H9 (cell line): ENCODE data around the gene RPS14. TPM values are rescaled to one million over a fixed set of nuclear protein-coding genes. Genes with fewer than 3 reads are reported as not detected.

Experiments used
- DNase-seq: peaks from one replicate; pipeline ENCODE4 v3.0.0-alpha.2; 2017
- H2AFZ ChIP-seq: one replicate; pipeline ENCODE4 v1.6.1; 2013; ENCODE audit warnings: mild to moderate bottlenecking, low read length, control low read depth, moderate library complexity
- H2AK5ac ChIP-seq: 2 replicates; pipeline ENCODE4 v1.6.1; 2013; ENCODE audit warnings: low read length, control low read depth, mixed read lengths; ENCODE audit not compliant: insufficient read length
- H2BK120ac ChIP-seq: one replicate; pipeline ENCODE4 v1.6.1; 2013; ENCODE audit warnings: low read depth, mild to moderate bottlenecking, low read length, control low read depth, inconsistent platforms; ENCODE audit not compliant: poor library complexity, severe bottlenecking
- H2BK12ac ChIP-seq: 2 replicates; pipeline ENCODE4 v1.6.1; 2013; ENCODE audit warnings: low read length, control low read depth, mixed read lengths, low read depth; ENCODE audit not compliant: insufficient read length
- H2BK15ac ChIP-seq: 2 replicates; pipeline ENCODE4 v1.6.1; 2013; ENCODE audit warnings: low read depth, low read length, control low read depth
- H2BK20ac ChIP-seq: one replicate; pipeline ENCODE4 v1.6.1; 2013; ENCODE audit warnings: low read depth, mild to moderate bottlenecking, low read length, control low read depth, inconsistent platforms; ENCODE audit not compliant: poor library complexity, severe bottlenecking
- H2BK5ac ChIP-seq: 2 replicates; pipeline ENCODE4 v1.6.1; 2013; ENCODE audit warnings: low read length, control low read depth, mixed read lengths; ENCODE audit not compliant: insufficient read length
- H3K14ac ChIP-seq: 2 replicates; pipeline ENCODE4 v1.6.1; 2013; ENCODE audit warnings: low read length, control low read depth; ENCODE audit not compliant: insufficient read depth
- H3K18ac ChIP-seq: 2 replicates; pipeline ENCODE4 v1.6.1; 2013; ENCODE audit warnings: low read depth, mild to moderate bottlenecking, mixed read lengths, low read length, control low read depth; ENCODE audit not compliant: insufficient read length
- H3K23ac ChIP-seq: 2 replicates; pipeline ENCODE4 v1.6.1; 2013; ENCODE audit warnings: low read length, control low read depth, mixed read lengths, low read depth; ENCODE audit not compliant: insufficient read length
- H3K23me2 ChIP-seq: 2 replicates; pipeline ENCODE4 v1.6.1; 2013; ENCODE audit warnings: low read depth, mild to moderate bottlenecking, mixed read lengths, low read length, control low read depth; ENCODE audit not compliant: insufficient read length, poor library complexity, severe bottlenecking
- H3K27ac ChIP-seq: 2 replicates; pipeline ENCODE4 v1.5.1; 2013; ENCODE audit warnings: low read length, control low read depth, mixed read lengths, low read depth; ENCODE audit not compliant: insufficient read length
- H3K27me3 ChIP-seq: 2 replicates; pipeline ENCODE4 v1.6.1; 2013; ENCODE audit warnings: low read length, control low read depth, inconsistent platforms; ENCODE audit not compliant: insufficient read depth
- H3K4ac ChIP-seq: 2 replicates; pipeline ENCODE4 v1.6.1; 2013; ENCODE audit warnings: low read depth, mild to moderate bottlenecking, control low read depth, inconsistent platforms, low read length, moderate library complexity
- H3K4me1 ChIP-seq: 2 replicates; pipeline ENCODE4 v1.6.1; 2013; ENCODE audit warnings: low read length, control low read depth, inconsistent platforms; ENCODE audit not compliant: insufficient read depth
- H3K4me2 ChIP-seq: 2 replicates; pipeline ENCODE4 v1.6.1; 2013; ENCODE audit warnings: low read length, control low read depth, mixed read lengths; ENCODE audit not compliant: insufficient read length, insufficient read depth
- H3K56ac ChIP-seq: 2 replicates; pipeline ENCODE4 v1.6.1; 2013; ENCODE audit warnings: low read depth, mild to moderate bottlenecking, mixed read lengths, low read length, control low read depth; ENCODE audit not compliant: insufficient read length
- H3K79me1 ChIP-seq: 2 replicates; pipeline ENCODE4 v1.6.1; 2013; ENCODE audit warnings: low read depth, mild to moderate bottlenecking, moderate library complexity, low read length, control low read depth, inconsistent platforms; ENCODE audit not compliant: insufficient read depth, poor library complexity, severe bottlenecking
- H3K79me2 ChIP-seq: 2 replicates; pipeline ENCODE4 v1.6.1; 2013; ENCODE audit warnings: low read length, control low read depth, inconsistent platforms; ENCODE audit not compliant: insufficient read depth
- H3K9ac ChIP-seq: 2 replicates; pipeline ENCODE4 v1.6.1; 2013; ENCODE audit warnings: low read length, control low read depth, mixed read lengths; ENCODE audit not compliant: insufficient read length; ENCODE audit errors: extremely low read depth
- H3K9me3 ChIP-seq: one replicate; pipeline ENCODE4 v1.6.1; 2013; ENCODE audit warnings: low read depth, low read length, inconsistent platforms; ENCODE audit not compliant: control insufficient read depth
- H3T11ph ChIP-seq: one replicate; pipeline ENCODE4 v1.6.1; 2013; ENCODE audit warnings: mild to moderate bottlenecking, low read length, control low read depth, inconsistent platforms
- H4K20me1 ChIP-seq: one replicate; pipeline ENCODE4 v1.6.1; 2013; ENCODE audit not compliant: control insufficient read depth, insufficient read length, insufficient read depth
- H4K5ac ChIP-seq: 2 replicates; pipeline ENCODE4 v1.6.1; 2013; ENCODE audit warnings: low read depth, mild to moderate bottlenecking, mixed read lengths, low read length, control low read depth; ENCODE audit not compliant: insufficient read length
- H4K8ac ChIP-seq: replicated peaks from 2 replicates; pipeline ENCODE4 v1.6.1; 2013; ENCODE audit warnings: low read length, control low read depth, mixed read lengths, low read depth; ENCODE audit not compliant: insufficient read length
- H4K91ac ChIP-seq: 2 replicates; pipeline ENCODE4 v1.6.1; 2013; ENCODE audit warnings: low read depth, mild to moderate bottlenecking, moderate library complexity, mixed read lengths, low read length, control low read depth; ENCODE audit not compliant: insufficient read length
- H3K27ac Mint-ChIP-seq, 3 experiments: 2 replicates in 2 of 3; 3 replicates in 1 of 3; pipeline ENCODE4 v1.8.0; 2020 to 2021; ENCODE audit warnings: mixed read lengths in 3 of 3, mild to moderate bottlenecking in 1 of 3, moderate library complexity in 1 of 3
- H3K27me3 Mint-ChIP-seq: 2 replicates; pipeline ENCODE4 v1.8.0; 2021; ENCODE audit warnings: low read depth, mild to moderate bottlenecking, moderate library complexity, mixed read lengths
- H3K36me3 Mint-ChIP-seq, 3 experiments: 2 replicates in 2 of 3; 3 replicates in 1 of 3; pipeline ENCODE4 v1.8.0; 2020 to 2021; ENCODE audit warnings: low read depth in 3 of 3, mixed read lengths in 3 of 3; ENCODE audit not compliant: insufficient read depth in 1 of 3
- H3K4me1 Mint-ChIP-seq, 2 experiments: 2 replicates each; pipeline ENCODE4 v1.8.0; 2020; ENCODE audit warnings: mixed read lengths in 2 of 2
- H3K4me3 Mint-ChIP-seq, 2 experiments: 2 replicates in 1 of 2; 3 replicates in 1 of 2; pipeline ENCODE4 v1.8.0; 2020 to 2021; ENCODE audit warnings: mild to moderate bottlenecking in 2 of 2, mixed read lengths in 2 of 2, moderate library complexity in 1 of 2
- H3K9me3 Mint-ChIP-seq, 2 experiments: 2 replicates in 1 of 2; 3 replicates in 1 of 2; pipeline ENCODE4 v1.8.0; 2020; ENCODE audit warnings: mild to moderate bottlenecking in 2 of 2, mixed read lengths in 2 of 2, moderate library complexity in 1 of 2
- WGBS: extraction: QIAGEN DNeasy Blood & Tissue Kit; methylation state at CpG from one replicate; pipeline ENCODE4 v1.1.7; 2013; ENCODE audit warnings: missing lambda C conversion rate, low lambda C conversion rate, mixed read lengths; ENCODE audit not compliant: insufficient read length; ENCODE audit errors: extremely low coverage; 5-methylcytosine and 5-hydroxymethylcytosine counted together
- total RNA-seq: library from RNA; stranded (reverse); gene quantifications from 2 replicates; pipeline ENCODE4 v1.2.1, GENCODE V29; 2021
- TF ChIP-seq, protein P1 (sequence below): fragments of 200-600 bp; sonication (generic); conservative IDR thresholded peaks from 3 replicates; pipeline ENCODE4 v1.8.0; 2021; ENCODE audit warnings: antibody characterized with exemption, mild to moderate bottlenecking

RPS14 gene
- total RNA-seq, 1 experiment from 2014 or later: 2,533 TPM

DNA sequence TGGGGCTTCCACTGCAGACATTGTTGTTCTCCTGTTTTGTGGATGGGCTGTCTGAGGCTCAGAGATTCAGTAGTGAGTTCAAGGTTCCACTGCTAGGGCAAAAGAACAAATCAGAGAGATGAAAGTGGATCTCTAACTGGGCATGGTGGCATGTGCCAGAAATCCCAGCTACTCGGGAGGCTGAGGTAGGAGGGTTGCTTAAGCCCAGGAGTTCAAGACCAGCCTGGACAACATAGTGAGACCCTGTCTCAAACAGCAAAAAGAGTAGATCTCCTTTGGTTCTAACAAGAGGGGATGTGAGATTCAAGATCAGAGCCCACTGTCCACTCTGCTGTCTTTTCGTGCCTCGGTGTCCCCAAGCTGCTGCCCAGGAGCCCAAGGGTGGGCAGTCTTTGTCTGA, 46.6 kb upstream of the RPS14 start:
- H4K91ac ChIP-seq: no peak overlapping the region
- no peak overlapping the region for H3K18ac ChIP-seq
- H3K4me3 Mint-ChIP-seq: no peak overlapping the region

More for the DNA sequence above, 46.6 kb upstream of the RPS14 start:
- no peak overlapping the region for H3K4ac ChIP-seq
- no peak overlapping the region for H2BK12ac ChIP-seq
- peaks cover 14% of the 10 kb centered on the region for H3K4me1 ChIP-seq
- H2AK5ac ChIP-seq: no peak overlapping the region
- H2BK20ac ChIP-seq: no peak overlapping the region
- TF ChIP-seq, protein P1, sequence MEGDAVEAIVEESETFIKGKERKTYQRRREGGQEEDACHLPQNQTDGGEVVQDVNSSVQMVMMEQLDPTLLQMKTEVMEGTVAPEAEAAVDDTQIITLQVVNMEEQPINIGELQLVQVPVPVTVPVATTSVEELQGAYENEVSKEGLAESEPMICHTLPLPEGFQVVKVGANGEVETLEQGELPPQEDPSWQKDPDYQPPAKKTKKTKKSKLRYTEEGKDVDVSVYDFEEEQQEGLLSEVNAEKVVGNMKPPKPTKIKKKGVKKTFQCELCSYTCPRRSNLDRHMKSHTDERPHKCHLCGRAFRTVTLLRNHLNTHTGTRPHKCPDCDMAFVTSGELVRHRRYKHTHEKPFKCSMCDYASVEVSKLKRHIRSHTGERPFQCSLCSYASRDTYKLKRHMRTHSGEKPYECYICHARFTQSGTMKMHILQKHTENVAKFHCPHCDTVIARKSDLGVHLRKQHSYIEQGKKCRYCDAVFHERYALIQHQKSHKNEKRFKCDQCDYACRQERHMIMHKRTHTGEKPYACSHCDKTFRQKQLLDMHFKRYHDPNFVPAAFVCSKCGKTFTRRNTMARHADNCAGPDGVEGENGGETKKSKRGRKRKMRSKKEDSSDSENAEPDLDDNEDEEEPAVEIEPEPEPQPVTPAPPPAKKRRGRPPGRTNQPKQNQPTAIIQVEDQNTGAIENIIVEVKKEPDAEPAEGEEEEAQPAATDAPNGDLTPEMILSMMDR: no peak
- H3K79me1 ChIP-seq: peaks cover 15% of the 10 kb centered on the region
- H3K14ac ChIP-seq: no peak overlapping the region
- H3K27me3 ChIP-seq: no peaks in the 10 kb centered on the region
- H2BK15ac ChIP-seq: no peak overlapping the region
- Mint-ChIP-seq H3K36me3 (peaks cover 2 to 13% (median 11%) of the 10 kb centered on the region in 3 experiments; a peak in 5 of 7 replicates), H3K27me3 (no peaks in the 10 kb centered on the region), H3K9me3 (no peaks in the 10 kb centered on the region), H3K27ac (peak overlapping the region in 1 of 3 experiments; percentile 81; a peak in 1 of 7 replicates), H3K4me1 (peaks cover 53 to 60% of the 10 kb centered on the region in 2 experiments)
- H3K56ac ChIP-seq: no peak overlapping the region
- no peaks in the 10 kb centered on the region for H3K23me2 ChIP-seq
- H3K9me3 ChIP-seq: no peaks in the 10 kb centered on the region
- no peak for DNase-seq
- no peak overlapping the region for H4K8ac ChIP-seq
- WGBS: no CpG with 5 or more reads among the region's 3 CpGs
- H2BK120ac ChIP-seq: no peak overlapping the region
- H3K23ac ChIP-seq: no peak overlapping the region
- peaks cover 22% of the 10 kb centered on the region; the same call in 1 of the 2 replicates for H3K79me2 ChIP-seq
- no peak overlapping the region for H3K9ac ChIP-seq
- H3K27ac ChIP-seq: no peak overlapping the region
- H3K4me2 ChIP-seq: no peak overlapping the region
- H4K5ac ChIP-seq: no peak overlapping the region
- H3T11ph ChIP-seq: no peak overlapping the region
- H2AFZ ChIP-seq: no peak overlapping the region
- H2BK5ac ChIP-seq: no peak overlapping the region
- no peaks in the 10 kb centered on the region for H4K20me1 ChIP-seq
